Adrenal gland (tissue), 5 donors: ENCODE data around the gene PACSIN2.

Experiments
- POLR2A ChIP-seq, 2 donors: fragments of 450-650 bp; IDR thresholded peaks; one replicate each; pipeline ENCODE4 v1.6.1; 2017; ENCODE audit warnings: antibody characterized with exemption in 2 of 2, mild to moderate bottlenecking in 2 of 2, moderate library complexity in 1 of 2
- TF ChIP-seq, protein P1 (sequence below), 6 experiments: fragments of 450-650 bp in 4 of 6; fragments of 200-600 bp in 2 of 6; sonication (generic) in 1 of 6; IDR thresholded peaks; 1 replicate in 5 of 6; 2 replicates in 1 of 6; pipeline versions ENCODE4 v1.5.1 to v1.8.0; 2016 to 2021; ENCODE audit warnings: antibody characterized with exemption in 6 of 6, mild to moderate bottlenecking in 2 of 6, moderate library complexity in 1 of 6
- donor health status: DM: no; HTN: no; CAD: no.

GRCh38 chr22:42927966-42928365 lies 87.0 kb downstream of the PACSIN2 start:
- TF ChIP-seq, protein P1, sequence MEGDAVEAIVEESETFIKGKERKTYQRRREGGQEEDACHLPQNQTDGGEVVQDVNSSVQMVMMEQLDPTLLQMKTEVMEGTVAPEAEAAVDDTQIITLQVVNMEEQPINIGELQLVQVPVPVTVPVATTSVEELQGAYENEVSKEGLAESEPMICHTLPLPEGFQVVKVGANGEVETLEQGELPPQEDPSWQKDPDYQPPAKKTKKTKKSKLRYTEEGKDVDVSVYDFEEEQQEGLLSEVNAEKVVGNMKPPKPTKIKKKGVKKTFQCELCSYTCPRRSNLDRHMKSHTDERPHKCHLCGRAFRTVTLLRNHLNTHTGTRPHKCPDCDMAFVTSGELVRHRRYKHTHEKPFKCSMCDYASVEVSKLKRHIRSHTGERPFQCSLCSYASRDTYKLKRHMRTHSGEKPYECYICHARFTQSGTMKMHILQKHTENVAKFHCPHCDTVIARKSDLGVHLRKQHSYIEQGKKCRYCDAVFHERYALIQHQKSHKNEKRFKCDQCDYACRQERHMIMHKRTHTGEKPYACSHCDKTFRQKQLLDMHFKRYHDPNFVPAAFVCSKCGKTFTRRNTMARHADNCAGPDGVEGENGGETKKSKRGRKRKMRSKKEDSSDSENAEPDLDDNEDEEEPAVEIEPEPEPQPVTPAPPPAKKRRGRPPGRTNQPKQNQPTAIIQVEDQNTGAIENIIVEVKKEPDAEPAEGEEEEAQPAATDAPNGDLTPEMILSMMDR (IDR thresholded peaks at IDR 0.05), result no peak
- TF ChIP-seq POLR2A (IDR thresholded peaks at IDR 0.05), result no peak
